ENCODE results near the gene SLX4IP. TPM values are rescaled to one million over a fixed set of nuclear protein-coding genes. Genes with fewer than 3 reads are reported as not detected.

The SLX4IP gene
- total RNA-seq, 1 donor from 2014 or later = 7.7 TPM

DNA sequence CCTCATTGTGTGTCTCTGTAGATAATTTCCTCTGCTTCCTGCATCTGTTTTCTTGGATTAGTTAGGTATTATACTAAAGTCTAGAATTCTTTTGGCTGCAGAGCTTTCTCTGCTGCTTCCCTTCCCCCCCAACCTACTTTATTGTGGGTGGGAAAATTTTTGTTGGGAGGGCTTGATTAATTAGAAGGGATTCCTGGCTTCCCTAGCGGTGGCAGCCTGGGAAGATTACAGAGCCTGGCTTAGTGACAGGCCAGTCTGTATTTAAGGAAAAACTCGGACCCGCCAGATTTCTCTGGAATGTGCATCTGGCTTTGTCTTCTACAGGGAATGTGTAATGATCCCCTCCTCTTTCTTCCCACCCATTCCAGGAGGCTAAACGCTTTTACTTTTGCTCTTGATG, 31.2 kb downstream of the SLX4IP start:
- peak; percentile 77 for DNase-seq (ENCODE audit: low spot score)

DNA sequence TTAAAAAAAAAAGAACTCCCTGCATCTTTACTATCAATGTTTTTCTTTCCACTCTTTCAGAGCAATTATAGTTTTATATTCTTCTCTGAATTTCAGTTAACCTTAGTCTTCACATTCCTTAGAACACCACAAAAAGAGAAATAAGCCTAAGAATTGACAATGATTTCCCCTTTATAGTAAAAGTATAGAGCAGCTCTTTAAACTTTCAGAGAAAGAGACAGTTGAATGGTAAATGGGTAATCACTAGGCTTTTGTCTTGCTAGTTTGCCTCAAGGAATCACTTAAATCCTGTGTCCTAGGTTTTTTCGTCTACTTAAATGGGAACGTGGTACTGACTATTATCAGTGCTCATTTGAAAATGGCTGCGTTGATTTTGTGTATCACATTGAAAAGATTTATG, 31.8 kb downstream of the SLX4IP start:
- peak; percentile 24 for DNase-seq (ENCODE audit: low spot score)

DNA sequence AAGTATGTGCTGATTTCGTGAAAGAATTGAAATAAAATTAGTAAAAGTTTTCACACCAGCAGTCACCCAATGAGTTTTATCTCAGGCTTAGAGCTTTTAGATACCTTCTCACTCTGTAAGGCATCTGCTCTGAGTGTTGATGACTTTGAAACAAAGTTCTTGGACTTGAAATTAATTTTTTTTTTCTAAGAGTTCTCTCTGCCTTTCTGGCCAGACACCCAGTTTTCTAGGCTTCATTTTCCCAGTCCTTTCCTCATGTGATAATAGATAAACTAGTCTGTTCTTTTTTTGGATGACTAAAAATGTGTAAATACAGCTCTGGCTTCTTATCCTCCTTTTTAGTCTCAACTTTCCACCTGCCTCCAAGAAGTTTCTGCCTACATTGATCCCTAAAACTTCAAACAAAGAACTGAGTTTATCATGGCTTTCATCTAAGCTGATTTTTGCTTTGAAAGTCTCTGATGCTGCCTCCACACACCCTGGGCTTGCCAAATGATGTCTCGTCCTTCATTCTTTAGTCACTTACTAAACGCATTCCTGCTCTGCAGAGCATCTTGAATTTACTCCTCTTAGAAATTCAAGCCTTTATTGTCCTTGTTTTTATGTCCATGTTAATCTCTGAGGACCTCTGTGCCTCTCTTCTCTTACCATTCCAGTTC, 32.7 kb downstream of the SLX4IP start:
- peak; percentile 51 for DNase-seq (ENCODE audit: low spot score)

DNA sequence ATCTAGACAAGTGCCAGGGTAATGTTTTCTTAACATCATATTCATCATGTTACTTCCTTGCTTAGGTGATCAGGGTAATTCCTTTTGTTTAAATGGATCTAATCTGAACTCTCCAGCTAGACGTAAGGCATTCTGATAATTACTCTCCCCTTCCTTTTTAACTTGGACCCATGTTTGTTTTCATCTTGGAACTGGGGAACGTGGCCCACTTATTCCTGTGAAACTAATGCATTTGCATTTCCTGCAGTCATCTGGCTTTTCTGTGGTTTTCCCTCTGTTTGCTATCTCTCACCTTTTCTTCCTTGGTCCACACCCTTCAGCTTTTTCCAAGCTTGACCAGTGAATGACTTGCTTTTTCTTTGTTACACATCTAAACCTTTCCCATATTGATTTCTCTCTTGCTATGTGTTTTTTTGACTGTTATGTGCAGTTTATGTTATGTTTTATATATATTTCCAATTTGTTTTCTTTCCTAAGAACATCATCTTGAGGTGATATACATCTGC, 33.3 kb downstream of the SLX4IP start:
- DNase-seq (ENCODE audit: low spot score) = no peak

DNA sequence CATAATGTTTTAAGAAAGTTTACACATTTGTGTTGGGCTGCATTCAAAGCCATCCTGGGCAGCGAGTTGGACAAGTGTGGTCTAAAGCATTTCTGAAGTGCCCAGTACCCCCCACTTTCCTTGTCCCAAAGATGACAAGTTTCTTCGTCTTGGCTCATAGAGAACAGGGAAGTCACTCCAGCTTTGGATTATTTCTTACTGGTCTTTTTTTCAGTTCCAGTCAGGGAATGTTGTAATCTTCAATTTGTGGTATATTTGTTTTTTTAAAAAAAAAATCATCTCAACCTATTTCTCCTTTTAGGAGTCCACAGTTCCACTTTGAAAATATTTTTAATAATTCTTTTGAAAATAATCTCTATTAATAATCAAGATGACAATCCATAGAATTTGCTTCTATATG, 34.0 kb downstream of the SLX4IP start:
- no peak for DNase-seq (ENCODE audit: low spot score)

DNA sequence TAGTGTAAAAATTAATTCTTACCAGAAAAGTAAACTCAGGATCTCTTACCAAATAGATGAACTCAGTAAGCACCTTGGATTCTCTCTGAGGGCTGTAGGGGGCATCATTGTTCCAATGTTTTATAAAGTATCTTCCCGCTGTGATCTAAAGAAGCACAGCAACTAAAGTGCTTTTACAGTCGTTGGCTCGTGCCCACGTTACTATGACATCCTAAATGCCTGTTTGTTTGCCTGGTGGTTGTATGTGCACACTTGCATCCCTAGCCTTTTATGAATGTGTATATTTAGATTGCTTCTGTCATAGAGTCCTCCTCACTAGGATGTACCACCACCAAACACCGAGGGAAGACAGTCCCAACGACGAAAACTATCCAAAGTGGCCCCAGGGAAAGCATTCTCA, 34.5 kb downstream of the SLX4IP start:
- peak; percentile 95 for DNase-seq (ENCODE audit: low spot score)

DNA sequence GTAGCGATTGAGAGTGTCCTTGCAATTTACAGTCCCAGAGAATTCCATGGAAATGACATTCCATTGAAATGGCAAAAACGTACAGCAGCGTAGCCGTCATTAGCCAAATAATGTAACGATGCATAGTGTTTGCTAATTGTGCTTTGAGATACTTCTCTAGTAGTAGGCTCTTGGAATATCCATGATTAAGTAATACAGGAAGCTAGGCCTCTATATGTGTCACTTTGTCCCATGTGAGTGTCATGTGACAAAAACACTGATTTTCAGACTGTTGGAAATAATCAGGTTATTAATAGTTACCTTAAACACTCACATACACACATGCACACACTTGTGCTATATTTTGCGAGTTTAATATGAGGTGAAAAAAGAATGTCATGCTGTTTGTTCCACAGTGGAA, 35.2 kb downstream of the SLX4IP start:
- DNase-seq (ENCODE audit: low spot score) = no peak

DNA sequence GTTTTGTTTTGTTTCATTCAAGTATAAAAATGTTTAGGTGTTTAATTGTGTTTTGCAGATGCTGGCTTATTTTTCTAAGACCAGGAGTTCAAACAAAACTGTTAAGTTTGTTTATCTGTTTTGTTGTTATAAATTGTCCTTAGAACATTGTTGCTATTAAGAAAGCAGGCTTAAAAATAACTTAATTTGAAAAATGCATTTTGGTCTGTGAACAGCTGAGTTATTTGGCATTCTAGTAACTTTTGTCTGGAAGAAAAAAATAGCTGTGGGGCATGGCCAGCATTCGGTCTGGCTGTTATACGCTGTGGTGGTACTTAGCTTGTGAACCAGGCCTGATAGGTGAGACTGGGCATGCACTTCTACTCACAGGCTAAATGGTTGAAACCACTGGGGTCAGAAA, 37.8 kb downstream of the SLX4IP start:
- DNase-seq (ENCODE audit: low spot score) = no peak

DNA sequence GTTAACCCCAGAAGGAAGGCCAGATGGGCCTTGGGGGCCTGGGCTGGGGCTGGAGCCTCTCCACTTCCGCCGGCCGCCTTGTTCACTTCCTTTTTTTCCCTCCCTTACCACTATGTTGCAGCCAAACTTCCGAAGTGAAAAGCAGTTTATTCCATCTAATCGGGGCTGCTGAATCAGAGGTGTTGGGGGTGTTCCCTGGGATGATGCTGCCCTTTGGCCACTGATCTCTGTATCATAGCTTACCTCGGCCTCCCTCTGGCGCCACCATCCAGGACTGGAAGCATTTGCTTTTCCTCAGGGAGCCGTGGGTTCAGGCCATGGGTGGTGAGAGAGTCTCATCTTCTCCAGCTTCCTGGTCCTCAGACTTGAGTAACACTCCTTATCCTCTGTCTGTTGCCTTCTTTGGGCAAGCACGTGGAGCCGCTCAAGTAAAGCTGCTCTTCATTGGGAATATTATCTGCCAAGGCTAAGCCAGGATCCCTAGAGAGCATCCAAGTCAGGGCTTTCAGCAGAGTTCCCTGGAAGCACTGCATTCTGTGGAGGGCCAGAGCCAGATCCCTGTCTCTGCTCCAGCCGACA, 39.6 kb downstream of the SLX4IP start:
- peak; percentile 64 for DNase-seq (ENCODE audit: low spot score)

DNA sequence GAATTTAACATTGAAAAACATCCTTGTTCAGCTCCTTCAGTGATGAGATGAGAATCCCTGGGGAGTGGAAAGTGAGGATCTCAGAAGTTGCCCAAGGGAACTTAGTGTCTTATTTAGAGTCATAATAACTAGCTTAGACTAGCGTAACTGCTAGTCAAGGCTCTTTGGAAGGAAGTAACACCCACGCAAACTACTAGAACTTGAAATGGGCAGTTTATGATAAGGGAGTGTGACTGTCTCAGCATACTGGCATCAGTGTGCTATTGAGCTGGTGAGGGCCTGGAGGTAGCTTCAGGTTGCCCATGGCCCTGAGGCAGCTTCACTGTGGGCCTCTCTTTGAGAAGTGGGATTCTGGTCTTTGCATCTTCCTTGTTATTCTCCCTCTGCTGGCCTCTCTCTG, 40.1 kb downstream of the SLX4IP start:
- no peak for DNase-seq (ENCODE audit: low spot score)

DNA sequence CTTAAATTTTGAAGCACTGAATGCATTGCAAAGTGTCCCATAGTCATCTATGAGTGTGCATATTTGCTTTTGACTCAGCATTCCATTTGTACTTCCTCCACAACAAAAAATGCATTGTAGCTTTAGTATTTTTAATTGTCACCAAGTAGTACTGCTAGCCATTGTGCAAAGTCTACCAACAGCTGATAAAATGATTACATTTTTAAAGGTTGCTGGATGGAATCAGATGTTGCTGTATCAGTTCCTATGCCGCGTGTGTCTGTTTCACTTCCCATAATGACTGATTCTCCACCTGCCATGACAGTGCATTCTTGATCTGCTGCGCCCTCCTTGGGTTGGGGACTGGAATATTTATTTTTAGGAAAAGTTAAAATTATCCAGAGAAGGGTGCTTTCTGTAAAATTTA, 41.2 kb downstream of the SLX4IP start:
- no peak for DNase-seq (ENCODE audit: low spot score)

DNA sequence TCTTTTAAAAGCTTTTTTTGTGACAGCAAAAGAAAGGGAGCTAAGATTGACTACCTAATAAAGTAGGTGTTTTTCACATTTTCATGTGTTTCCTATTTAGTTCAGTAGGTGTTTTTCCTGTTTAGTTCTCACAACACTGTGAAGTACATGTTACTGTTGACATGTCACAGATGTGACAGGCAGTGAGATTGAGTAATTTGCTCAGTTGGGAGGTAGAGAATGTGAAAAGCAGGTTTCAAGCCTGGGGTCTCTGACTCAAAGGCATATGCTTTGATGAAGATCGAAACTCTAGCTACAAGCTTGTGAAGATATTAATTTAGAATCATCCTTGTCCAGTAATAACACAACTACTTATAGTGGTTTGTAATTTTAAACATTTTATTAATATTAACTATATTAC, 43.1 kb downstream of the SLX4IP start:
- no peak for DNase-seq (ENCODE audit: low spot score)

DNA sequence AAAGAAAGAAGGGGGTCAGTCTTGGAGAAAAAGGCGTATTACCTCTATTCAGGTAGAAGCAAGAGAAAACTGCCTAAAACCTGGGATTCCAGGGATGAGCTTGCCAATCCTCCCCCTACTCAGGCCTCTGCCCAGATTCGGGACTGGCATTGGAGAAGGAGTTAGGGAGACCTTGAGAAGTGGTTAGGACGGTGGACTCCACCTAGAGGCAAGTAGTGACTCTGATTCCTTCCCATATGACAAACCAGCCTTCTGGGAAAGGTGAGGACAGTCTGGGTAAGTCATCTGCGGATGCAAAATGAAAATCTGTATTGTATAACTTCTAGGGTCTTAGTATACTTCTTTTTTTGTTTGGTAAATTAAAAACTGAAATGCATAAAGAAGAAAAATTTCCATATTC, 43.8 kb downstream of the SLX4IP start:
- no peak for DNase-seq (ENCODE audit: low spot score)

DNA sequence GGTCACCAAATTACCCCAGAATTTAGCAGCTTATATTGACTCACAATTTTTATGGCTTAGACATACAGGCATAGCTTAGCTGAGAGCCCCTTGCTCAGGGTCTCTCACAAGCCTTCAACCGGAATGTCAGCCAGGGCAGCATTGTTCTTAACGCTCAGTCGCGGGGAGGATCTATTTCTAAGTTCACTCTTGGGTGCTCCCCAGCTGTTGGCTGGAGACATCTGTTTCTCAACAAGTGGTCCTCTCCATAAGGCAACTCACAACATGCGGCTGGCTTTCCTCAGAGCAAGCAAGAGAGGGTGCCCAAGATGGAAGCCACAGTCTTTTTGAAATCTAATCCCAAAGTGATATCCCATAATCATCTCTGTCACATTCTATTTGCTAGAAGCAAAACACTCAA, 46.6 kb downstream of the SLX4IP start:
- no peak for DNase-seq (ENCODE audit: low spot score)

DNA sequence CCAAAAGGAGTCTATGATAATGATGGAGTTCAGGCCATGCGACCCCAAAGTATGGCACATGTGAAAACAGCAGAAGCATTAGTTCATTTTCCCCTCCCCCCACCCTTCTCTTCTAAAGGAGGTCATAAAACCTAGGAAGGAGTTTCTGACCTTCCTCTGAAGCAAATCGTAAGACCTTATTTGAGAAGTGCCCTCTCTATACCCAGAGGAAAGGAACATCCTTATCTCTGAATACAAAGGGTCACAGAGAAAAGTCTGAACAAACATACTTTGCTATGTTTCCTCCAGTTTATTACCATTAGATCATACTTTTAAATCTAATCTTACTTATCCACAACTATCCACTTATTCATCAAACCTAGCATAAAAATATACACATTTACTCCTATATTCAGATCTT, 48.6 kb downstream of the SLX4IP start:
- DNase-seq (ENCODE audit: low spot score) = no peak

DNA sequence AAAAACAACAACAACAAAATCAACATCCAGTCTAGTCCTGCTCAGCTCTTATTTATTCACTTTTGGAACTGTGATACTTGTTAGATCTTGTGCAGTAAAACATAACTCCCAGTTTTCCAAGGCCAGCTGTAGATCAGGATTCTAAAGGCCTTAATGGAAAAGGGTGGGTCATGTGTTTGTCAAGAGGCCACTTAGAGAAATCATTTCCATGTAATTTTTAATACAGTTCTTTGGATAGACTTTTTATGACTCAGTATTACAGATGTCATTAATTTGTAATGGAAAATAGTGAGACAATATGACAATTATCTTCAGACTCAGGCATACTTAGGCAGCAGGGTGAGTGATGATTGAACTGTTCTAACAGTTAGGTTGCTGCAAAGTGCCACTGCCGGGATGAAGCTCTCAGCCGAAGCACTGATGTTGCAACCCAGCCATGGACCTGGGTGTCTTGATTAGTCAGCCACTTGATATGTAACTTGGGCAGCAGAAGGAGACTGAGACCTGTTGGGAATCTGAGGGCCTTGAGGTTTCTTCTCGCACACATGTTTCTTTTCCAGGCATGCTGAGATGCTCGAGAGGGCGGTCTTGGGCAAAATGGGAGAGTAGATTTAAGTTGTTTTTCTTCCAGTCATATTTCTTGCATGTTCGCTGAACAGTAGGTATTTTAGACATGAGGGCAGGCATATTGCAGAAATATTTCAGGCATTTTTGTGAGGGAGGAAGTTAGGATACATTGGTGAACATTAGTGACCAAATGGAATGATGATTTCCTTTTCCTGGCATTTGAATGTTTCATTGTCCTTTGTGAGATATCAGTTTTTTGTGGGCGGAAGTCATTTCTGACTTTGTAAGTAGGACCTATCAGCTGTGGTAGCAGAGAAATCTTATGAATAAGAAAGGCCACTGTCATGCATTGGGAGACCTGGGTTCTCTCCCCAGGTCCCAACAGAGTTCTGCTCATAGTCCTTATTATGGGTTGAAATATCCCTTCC, 52.3 kb downstream of the SLX4IP start:
- no peak for DNase-seq (ENCODE audit: low spot score)

DNA sequence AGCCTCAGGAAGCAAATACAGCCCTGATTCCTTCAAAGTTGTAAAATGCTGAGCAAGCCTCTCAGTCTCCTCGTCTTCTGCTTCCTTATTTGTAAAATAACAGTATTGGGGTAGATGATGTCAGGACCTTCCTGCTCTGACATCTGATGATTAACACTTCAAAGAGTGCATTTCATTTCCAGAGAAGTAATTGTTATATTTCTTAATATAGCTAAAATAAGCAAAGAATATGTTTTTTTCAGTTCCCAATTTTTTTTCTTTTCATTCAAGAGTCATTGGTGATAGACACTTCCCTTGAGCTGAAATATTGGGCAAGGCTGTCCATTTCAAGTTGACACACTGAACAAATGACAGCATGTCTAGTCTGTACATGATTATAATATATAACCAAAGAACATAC, 53.4 kb downstream of the SLX4IP start:
- DNase-seq (ENCODE audit: low spot score) = no peak

DNA sequence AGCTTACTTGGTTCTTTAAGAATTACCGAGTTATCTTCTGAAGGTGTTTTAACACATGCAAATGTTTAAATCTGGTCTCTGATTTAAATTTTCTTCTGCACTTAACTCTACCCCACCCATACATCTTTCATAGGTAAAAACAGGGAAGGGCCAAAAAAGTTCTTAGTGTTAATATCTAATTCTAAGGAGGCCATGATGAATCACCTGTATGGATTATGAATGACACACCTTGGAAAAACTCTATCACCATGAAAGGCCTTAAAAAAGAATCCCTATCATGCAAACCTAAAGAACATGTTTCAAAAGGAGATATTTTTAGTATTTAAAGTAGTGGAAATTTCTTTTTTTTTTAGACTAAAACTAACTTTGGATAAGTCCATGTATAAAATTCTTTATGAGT, 54.7 kb downstream of the SLX4IP start:
- no peak for DNase-seq (ENCODE audit: low spot score)

DNA sequence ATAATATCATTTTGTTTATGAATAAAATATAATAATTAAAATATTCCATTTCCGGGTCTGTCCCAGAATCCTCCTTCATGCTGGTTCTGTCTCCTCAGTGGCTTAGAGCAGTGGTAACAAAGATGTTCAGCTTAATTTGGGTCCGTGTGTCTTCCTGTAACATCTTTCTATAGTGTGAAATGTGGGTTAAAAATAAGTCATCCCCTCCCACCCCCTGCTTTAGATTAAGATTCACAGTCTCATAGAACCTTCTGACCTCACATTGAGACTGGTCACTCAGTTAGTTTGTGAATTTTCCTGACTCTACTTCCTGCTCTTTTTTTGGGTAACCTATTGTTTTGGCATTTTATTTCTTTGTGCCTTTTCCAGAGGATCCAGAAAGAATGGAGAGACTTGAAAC, 55.2 kb downstream of the SLX4IP start:
- no peak for DNase-seq (ENCODE audit: low spot score)

DNA sequence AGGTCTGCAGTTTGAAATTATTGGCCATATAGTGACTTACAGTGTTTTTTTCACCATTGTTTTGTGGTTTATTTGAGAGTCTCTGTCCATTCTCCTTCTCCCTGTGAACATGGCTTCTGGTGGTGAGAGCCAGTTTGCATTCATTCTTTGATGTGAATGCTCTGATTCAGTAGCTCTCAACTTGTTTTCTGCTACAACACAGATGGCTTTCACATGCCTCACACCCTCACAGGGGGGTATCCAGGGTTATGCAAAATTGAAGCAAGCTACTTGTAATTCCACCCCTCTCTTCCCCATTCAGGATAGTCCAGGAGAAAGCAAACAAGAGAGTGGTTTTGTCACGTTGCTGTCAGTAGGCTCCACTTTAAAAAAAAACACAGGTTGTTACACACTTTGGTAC, 55.6 kb downstream of the SLX4IP start:
- no peak for DNase-seq (ENCODE audit: low spot score)

DNA sequence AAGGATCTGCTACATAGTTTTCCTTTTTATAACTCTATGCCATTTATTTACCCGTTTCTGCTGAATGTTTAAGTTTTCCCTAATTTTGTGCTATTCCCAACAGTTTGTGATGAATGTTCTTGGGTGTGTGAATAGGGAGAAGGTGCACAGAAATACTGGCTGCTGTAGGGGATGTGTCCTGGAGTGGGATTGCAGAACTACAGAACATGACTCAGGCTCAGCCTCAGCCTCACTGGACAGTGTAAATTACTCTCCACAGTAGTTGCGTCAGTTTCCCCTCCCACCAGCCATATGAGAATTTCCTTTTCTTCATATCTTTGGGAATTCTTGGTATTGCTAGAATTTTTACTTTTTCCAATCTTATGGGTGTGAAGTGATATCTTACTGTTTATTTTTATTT, 57.0 kb downstream of the SLX4IP start:
- no peak for DNase-seq (ENCODE audit: low spot score)

DNA sequence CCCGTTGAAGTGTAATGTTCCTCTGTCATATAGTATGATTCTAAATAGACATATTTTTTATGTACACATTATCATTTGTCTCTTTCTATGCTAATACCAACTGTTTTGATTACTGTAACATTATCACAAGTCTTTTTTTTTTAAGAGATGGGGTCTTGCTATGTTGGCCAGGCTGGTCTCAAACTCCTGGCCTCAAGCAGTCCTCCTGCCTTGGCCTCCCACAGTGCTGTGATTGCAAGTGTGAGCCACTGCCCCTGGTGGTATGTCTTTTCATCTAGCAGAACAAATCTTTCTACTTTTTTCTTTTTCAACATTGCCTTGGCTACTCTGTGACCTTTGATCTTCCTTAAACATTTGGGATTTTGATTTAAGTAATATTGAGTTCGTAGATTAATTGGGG, 57.7 kb downstream of the SLX4IP start:
- DNase-seq (ENCODE audit: low spot score) = no peak

DNA sequence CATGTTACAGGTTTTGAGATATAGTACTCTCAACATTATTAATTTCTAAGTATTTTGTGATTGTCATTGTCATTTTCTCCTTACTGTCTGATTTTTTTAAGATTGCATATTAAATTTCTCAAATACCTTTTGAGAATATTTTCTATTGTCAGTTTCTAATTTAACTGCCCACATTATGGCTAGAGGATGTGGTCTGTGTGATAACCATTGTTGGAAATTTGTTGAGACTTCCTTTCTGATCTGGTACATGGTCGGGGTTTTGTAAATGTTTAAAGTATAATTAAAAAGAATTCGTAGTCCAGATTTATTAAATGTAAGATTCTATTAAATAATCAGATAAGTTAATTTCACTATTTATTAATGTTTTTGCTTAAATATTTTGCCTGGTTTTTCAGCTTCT, 60.1 kb downstream of the SLX4IP start:
- DNase-seq (ENCODE audit: low spot score) = no peak
